ENCODE results near the gene SHISA4. TPM values are rescaled to one million over a fixed set of nuclear protein-coding genes. Genes with fewer than 3 reads are reported as not detected.

SHISA4 gene
- total and polyA plus RNA-seq, 2 of the 8 experiments (the other 6 are each of a cell fraction or from before 2014, with no cell fraction given) = 7.8 to 28.9 TPM

DNA sequence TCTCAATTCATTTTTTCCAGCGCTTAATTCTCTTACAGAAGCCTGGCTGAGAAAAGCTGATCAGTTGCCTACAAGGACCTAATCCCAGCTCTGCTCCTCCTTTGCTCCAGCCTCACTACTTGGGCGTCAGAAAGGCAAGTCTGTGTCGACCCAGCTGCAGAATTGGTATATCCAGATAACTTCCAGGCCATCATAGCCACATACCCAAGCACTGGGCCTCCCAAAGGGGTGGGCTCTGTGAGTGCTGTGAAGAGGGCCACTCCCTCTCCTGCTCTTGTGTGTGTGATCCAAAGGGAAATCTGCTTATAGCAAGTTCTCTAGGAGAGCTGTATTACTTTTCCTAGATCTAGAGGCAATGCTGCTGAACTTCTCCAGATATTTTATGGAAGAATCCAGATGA lies 39.6 kb downstream of the SHISA4 start (continued):
- TF ChIP-seq, protein P1, sequence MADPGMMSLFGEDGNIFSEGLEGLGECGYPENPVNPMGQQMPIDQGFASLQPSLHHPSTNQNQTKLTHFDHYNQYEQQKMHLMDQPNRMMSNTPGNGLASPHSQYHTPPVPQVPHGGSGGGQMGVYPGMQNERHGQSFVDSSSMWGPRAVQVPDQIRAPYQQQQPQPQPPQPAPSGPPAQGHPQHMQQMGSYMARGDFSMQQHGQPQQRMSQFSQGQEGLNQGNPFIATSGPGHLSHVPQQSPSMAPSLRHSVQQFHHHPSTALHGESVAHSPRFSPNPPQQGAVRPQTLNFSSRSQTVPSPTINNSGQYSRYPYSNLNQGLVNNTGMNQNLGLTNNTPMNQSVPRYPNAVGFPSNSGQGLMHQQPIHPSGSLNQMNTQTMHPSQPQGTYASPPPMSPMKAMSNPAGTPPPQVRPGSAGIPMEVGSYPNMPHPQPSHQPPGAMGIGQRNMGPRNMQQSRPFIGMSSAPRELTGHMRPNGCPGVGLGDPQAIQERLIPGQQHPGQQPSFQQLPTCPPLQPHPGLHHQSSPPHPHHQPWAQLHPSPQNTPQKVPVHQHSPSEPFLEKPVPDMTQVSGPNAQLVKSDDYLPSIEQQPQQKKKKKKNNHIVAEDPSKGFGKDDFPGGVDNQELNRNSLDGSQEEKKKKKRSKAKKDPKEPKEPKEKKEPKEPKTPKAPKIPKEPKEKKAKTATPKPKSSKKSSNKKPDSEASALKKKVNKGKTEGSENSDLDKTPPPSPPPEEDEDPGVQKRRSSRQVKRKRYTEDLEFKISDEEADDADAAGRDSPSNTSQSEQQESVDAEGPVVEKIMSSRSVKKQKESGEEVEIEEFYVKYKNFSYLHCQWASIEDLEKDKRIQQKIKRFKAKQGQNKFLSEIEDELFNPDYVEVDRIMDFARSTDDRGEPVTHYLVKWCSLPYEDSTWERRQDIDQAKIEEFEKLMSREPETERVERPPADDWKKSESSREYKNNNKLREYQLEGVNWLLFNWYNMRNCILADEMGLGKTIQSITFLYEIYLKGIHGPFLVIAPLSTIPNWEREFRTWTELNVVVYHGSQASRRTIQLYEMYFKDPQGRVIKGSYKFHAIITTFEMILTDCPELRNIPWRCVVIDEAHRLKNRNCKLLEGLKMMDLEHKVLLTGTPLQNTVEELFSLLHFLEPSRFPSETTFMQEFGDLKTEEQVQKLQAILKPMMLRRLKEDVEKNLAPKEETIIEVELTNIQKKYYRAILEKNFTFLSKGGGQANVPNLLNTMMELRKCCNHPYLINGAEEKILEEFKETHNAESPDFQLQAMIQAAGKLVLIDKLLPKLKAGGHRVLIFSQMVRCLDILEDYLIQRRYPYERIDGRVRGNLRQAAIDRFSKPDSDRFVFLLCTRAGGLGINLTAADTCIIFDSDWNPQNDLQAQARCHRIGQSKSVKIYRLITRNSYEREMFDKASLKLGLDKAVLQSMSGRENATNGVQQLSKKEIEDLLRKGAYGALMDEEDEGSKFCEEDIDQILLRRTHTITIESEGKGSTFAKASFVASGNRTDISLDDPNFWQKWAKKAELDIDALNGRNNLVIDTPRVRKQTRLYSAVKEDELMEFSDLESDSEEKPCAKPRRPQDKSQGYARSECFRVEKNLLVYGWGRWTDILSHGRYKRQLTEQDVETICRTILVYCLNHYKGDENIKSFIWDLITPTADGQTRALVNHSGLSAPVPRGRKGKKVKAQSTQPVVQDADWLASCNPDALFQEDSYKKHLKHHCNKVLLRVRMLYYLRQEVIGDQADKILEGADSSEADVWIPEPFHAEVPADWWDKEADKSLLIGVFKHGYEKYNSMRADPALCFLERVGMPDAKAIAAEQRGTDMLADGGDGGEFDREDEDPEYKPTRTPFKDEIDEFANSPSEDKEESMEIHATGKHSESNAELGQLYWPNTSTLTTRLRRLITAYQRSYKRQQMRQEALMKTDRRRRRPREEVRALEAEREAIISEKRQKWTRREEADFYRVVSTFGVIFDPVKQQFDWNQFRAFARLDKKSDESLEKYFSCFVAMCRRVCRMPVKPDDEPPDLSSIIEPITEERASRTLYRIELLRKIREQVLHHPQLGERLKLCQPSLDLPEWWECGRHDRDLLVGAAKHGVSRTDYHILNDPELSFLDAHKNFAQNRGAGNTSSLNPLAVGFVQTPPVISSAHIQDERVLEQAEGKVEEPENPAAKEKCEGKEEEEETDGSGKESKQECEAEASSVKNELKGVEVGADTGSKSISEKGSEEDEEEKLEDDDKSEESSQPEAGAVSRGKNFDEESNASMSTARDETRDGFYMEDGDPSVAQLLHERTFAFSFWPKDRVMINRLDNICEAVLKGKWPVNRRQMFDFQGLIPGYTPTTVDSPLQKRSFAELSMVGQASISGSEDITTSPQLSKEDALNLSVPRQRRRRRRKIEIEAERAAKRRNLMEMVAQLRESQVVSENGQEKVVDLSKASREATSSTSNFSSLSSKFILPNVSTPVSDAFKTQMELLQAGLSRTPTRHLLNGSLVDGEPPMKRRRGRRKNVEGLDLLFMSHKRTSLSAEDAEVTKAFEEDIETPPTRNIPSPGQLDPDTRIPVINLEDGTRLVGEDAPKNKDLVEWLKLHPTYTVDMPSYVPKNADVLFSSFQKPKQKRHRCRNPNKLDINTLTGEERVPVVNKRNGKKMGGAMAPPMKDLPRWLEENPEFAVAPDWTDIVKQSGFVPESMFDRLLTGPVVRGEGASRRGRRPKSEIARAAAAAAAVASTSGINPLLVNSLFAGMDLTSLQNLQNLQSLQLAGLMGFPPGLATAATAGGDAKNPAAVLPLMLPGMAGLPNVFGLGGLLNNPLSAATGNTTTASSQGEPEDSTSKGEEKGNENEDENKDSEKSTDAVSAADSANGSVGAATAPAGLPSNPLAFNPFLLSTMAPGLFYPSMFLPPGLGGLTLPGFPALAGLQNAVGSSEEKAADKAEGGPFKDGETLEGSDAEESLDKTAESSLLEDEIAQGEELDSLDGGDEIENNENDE (IDR thresholded peaks at IDR 0.05; ENCODE audit: insufficient replicate concordance, low read length) = no peak
- TF ChIP-seq BCL11A (IDR thresholded peaks at IDR 0.05; ENCODE audit: low read depth in 2 of 2, low read length in 2 of 2) (no peak), SIX5 (IDR thresholded peaks at IDR 0.05; ENCODE audit: low read depth, low read length) (no peak), CTBP2 (IDR thresholded peaks at IDR 0.05; ENCODE audit: borderline replicate concordance, insufficient read depth, insufficient read length, low read length) (no peak), CHD1 (IDR thresholded peaks at IDR 0.05; ENCODE audit: low read depth, low read length) (no peak)

All from H1 (cell line).